ENCODE results near the gene PLEKHG3. TPM values are rescaled to one million over a fixed set of nuclear protein-coding genes. Genes with fewer than 3 reads are reported as not detected.

PLEKHG3 gene
- total and polyA plus RNA-seq, 9 donors, result 17.5 to 92.9 (median 67.7) TPM

DNA sequence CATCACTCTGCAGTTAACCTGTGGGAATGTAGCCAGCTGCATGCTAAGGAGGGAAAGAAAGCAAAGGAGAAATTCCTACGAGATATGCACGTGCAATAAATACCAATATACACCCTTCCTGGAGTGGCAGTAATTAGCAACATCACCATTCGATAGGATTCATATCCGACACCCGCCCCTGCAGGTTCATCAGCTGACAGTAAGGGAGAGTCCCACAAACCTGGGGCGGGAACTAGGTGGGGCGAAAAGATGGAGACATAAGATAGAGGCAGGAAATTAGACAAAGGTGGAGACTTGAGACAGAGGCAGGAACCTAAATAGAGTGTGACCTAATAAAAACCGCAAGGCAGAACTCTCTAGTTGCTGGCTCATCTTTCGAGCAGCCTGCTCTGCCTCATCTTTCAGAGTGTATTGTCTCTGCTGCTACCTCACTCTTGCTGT lies 51.6 kb downstream of the PLEKHG3 start:
- H3K4me3 ChIP-seq, result no peak overlapping the region
- no peaks in the 10 kb centered on the region for H3K27me3 ChIP-seq
- peaks cover 11% of the 10 kb centered on the region for H3K4me1 ChIP-seq (ENCODE audit: insufficient read depth)
- 60 to 64% (median 61%) methylated on average over 9 of the region's 9 CpGs for WGBS, 3 donors
- H3K9me3 ChIP-seq, result no peaks in the 10 kb centered on the region
- TF ChIP-seq EP300 (IDR thresholded peaks at IDR 0.05) (no peak), POLR2A (IDR thresholded peaks at IDR 0.05) (no peak)
- TF ChIP-seq, protein P1, sequence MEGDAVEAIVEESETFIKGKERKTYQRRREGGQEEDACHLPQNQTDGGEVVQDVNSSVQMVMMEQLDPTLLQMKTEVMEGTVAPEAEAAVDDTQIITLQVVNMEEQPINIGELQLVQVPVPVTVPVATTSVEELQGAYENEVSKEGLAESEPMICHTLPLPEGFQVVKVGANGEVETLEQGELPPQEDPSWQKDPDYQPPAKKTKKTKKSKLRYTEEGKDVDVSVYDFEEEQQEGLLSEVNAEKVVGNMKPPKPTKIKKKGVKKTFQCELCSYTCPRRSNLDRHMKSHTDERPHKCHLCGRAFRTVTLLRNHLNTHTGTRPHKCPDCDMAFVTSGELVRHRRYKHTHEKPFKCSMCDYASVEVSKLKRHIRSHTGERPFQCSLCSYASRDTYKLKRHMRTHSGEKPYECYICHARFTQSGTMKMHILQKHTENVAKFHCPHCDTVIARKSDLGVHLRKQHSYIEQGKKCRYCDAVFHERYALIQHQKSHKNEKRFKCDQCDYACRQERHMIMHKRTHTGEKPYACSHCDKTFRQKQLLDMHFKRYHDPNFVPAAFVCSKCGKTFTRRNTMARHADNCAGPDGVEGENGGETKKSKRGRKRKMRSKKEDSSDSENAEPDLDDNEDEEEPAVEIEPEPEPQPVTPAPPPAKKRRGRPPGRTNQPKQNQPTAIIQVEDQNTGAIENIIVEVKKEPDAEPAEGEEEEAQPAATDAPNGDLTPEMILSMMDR (IDR thresholded peaks at IDR 0.05), result no peak
- no peak overlapping the region for H3K27ac ChIP-seq
- no peaks in the 10 kb centered on the region for H3K36me3 ChIP-seq
- DNase-seq, result peak in 1 of 5 donors; percentile 13
- intact Hi-C loops (cut with DNase I), result loop anchor here in 1 of 4 donors (5.0 kb wide), 1 partner anchor 38 kb away; no protein-coding TSS in a partner anchor

DNA sequence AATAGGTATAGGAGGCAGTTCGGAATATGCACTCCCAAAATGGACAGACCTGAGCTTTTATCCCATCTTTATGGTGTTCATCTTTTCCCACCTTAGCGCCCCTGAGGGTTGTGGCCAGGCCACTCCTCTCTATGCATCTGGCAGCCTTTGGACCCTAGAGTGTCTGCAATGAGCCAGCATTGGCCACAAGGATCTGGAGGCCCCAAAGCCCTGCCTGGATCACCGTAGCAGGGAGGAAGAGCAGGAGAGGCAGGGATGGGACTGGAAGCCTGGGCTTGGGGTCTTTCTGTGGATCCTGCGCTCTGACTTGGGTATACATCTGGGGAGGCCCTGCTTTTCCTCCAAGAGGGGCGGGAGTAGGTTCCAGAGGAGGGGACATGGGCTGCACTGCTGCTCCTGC lies 52.5 kb downstream of the PLEKHG3 start:
- H3K27me3 ChIP-seq, result no peaks in the 10 kb centered on the region
- peaks cover 18% of the 10 kb centered on the region for H3K4me1 ChIP-seq (ENCODE audit: insufficient read depth)
- no peaks in the 10 kb centered on the region for H3K9me3 ChIP-seq
- no peak for TF ChIP-seq POLR2A (IDR thresholded peaks at IDR 0.05)
- TF ChIP-seq EP300 (IDR thresholded peaks at IDR 0.05), result no peak
- TF ChIP-seq, protein P1 (IDR thresholded peaks at IDR 0.05), result no peak
- H3K4me3 ChIP-seq, result no peak overlapping the region
- intact Hi-C loops (cut with DNase I), result loop anchor here in 1 of 4 donors (5.0 kb wide), 1 partner anchor 39 kb away; no protein-coding TSS in a partner anchor
- peak in 3 of 5 donors; percentile 9 to 25 (median 12) for DNase-seq
- no peaks in the 10 kb centered on the region for H3K36me3 ChIP-seq
- WGBS, 3 donors, result 96 to 98% (median 97%) methylated on average over 5 of the region's 5 CpGs
- no peak overlapping the region for H3K27ac ChIP-seq

DNA sequence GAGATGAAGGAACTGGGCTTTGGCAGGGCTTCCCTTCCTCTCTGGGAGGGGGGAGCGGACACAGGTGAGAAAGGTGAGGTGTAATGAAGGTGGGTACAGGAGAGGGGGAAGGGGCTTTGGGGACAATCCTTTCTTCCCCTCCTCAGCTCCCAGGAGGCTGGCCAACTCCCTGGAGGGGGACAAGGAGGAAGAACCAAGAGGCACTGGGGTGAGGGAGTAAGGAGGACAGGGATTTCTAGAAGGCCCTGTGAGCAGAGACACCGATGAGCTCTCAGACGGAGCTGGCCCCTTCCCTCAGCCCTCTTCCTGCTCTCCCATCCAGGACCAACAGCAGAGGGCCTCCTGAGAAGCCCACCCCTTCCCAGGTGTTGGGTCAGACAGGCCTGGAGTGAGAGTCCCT lies 53.4 kb downstream of the PLEKHG3 start:
- H3K4me1 ChIP-seq (ENCODE audit: insufficient read depth), result peaks cover 23% of the 10 kb centered on the region
- H3K27me3 ChIP-seq, result no peaks in the 10 kb centered on the region
- intact Hi-C loops (cut with DNase I), result loop anchor here in 1 of 4 donors (5.0 kb wide), 1 partner anchor 40 kb away; no protein-coding TSS in a partner anchor
- DNase-seq, result peak in 3 of 5 donors; percentile 25 to 37 (median 31)
- TF ChIP-seq POLR2A (IDR thresholded peaks at IDR 0.05) (no peak), EP300 (IDR thresholded peaks at IDR 0.05) (no peak)
- no peaks in the 10 kb centered on the region for H3K9me3 ChIP-seq
- H3K36me3 ChIP-seq, result no peaks in the 10 kb centered on the region
- H3K27ac ChIP-seq, result peak overlapping the region; percentile 31 to 53
- H3K4me3 ChIP-seq, result no peak overlapping the region
- WGBS, 3 donors, result 67 to 82% (median 80%) methylated on average over 3 of the region's 3 CpGs

DNA sequence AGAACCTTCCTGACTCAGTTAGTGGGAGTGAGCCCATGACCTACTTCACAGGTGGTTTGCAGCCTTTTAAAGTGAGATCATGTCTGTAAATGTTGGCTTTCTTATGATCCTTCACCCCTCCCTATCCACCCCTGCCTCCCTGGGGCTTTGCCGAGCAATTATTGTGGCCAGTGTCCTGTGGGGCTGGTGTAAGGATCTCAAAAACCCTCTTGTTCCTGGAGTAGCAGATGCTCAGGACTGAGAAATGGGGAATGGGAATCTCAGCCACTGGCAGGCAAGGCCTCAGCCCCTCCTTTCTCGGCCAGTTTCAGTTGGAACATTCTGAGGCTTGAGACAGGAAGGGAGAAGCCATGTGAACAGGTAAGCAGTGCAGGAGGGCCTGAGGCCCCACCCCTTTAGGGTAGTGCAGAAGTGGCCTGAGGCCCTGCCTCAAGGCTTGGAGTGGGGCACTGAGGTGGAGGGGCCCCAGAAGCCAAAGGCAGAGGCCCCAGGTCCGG lies 53.8 kb downstream of the PLEKHG3 start:
- 30 to 56% (median 53%) methylated on average over 3 of the region's 3 CpGs for WGBS, 3 donors
- Histone ChIP-seq H3K27me3 (no peaks in the 10 kb centered on the region), H3K36me3 (no peaks in the 10 kb centered on the region), H3K4me3 (no peak overlapping the region), H3K4me1 (ENCODE audit: insufficient read depth) (peaks cover 28% of the 10 kb centered on the region), H3K9me3 (no peaks in the 10 kb centered on the region), H3K27ac (peak overlapping the region; percentile 31 to 53)
- intact Hi-C loops (cut with DNase I), result loop anchor here in 1 of 4 donors (5.0 kb wide), 1 partner anchor 41 kb away; no protein-coding TSS in a partner anchor
- peak in 3 of 5 donors; percentile 37 to 54 (median 39) for DNase-seq
- TF ChIP-seq, protein P1 (IDR thresholded peaks at IDR 0.05), result no peak
